NCI-H2081 (cell line): ENCODE data around the gene TMEM63A.
"Not testable (repeated sequence)": the region's sequence is repeated elsewhere in the genome, so short reads cannot be mapped to it uniquely, and the experiment has no call there.

Source experiments
- DNase-seq, 2 experiments: peaks; one replicate each; lab custom pipeline; 2025; lab: John Stamatoyannopoulos, UW

The TMEM63A gene

DNA sequence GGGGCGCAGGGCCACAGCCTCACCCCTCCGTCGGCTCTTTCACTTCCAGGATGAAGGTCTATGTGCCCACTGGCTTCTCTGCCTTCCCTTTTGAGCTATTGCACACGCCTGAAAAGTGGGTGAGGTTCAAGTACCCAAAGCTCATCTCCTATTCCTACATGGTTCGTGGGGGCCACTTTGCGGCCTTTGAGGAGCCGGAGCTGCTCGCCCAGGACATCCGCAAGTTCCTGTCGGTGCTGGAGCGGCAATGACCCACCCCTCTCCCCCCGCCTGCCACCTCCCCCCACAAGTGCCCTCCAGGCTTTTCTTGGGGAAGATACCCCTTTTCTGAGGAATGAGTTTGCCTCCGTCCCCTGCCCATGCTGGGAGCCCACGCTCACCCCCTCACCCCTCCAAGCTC is 37.1 kb downstream of the TMEM63A start:
- no peak for DNase-seq

DNA sequence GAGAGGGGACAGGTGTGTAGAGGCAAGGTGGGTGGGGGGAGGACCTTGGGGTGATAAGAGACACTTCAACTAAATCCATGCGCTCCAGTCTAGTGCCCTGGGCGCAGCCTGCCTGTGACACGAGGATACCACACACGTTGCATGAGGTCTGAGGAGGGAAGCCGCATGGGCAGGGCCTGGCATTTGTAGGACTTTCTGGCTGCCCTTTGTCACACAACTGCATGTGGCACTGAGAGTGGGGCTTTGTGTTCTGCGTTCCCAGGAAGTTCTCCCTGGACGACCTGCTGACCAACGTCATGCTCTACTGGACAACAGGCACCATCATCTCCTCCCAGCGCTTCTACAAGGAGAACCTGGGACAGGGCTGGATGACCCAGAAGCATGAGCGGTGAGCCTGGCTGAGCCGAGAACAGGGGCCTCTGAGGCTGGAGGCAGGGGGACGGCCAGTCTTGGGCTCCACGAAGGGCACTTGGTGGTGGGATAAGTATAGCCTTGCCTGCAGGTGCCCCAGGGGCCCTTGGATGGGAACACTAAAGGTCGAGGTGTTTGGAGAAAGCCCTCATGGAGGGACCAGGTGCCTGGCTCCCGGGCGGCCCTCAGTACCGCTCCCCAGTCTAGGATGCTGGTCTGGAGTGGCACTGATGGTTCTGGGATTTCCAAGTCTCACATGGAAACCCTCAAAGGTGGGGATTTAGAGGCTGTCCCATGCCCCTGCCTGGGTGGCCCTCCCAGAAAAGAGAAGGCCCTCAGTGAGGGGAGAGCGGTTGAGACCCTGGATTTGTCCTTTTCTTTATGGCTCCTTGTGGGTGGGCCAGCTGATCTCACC is 37.7 kb downstream of the TMEM63A start:
- no peak for DNase-seq

DNA sequence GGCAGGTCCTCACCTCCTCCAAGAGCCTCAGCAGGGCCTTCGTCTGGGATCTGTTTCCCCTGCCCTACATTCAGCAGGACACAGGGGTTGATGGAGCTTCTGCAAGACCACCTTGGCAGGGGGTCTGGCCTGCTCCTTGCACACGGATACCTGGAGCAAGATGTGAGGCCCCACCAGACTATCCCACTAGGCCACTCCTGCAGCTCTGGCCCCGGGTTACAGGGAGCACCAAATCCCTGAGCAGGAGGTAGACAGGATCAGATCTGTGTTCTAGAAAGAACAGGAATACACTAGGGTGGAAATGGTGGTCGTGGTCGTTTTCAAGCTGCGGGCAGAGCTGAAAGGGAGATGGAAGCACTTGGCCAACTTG is 38.8 kb downstream of the TMEM63A start:
- DNase-seq = no peak

DNA sequence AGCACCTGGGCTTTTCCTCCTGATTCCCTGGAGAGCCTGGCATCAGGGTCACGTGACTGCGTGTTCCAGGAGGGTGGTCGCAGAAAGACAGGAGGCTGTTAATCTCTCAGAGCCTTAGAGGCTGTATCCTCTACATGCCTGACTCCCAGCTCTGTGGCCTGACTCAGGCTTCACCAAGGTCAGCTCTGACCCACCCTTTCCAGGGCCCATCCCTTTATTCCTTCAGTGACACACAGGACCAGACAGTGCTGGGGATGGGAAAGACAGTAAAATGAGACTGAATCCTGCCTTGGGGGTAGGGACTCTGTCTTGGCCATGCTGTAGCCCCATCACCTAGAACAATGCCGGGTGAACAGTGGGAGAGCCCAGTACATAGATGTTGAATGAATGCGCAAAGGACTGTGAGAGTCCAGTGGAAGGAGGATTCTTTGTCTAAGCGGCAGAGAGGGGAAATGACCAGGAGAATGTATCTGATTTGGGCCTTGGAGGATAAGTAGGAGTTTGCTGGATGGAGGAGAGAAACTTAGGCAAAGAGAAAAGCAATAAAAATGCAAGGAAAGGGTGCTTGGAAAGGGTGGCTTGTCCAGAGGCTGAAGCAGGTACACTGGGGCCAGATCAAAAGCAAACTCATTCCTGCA is 39.3 kb downstream of the TMEM63A start:
- DNase-seq = no peak

DNA sequence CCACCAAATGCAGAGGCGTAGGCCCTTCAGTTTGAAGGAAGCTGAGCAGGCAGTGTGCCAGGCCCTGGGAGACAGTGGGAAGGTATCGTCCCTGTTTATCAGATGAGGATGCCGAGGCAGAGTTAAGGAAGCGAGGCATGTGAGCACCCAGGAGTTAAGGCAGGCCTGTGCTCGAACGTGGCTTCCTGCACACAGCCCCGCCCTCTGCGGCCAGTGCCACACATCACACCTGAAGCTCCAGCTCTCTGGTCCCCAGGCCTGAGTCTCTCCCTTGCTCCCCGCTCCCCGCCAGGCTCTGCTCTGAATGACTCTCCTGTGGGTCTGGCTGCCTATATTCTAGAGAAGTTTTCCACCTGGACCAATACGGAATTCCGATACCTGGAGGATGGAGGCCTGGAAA is 40.1 kb downstream of the TMEM63A start:
- DNase-seq = no peak

DNA sequence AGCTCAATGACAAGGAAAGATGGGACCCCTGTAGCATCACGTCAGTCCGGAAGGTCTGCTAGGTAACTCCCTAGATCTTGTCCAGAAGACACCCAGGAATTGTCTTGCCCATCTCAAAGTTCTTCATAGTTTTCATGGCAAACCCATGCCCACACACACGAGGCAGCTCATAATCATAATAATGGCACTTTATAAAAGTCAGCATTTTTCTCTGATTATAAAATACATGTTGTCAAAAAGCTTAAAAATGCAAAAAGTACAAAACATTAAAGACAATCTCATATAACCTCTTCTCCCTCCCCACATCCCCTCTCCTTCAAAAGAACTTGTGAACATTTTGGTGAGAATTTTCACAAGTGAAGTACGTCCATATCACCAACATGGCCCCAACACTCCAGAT is 41.5 kb downstream of the TMEM63A start:
- DNase-seq = no peak

DNA sequence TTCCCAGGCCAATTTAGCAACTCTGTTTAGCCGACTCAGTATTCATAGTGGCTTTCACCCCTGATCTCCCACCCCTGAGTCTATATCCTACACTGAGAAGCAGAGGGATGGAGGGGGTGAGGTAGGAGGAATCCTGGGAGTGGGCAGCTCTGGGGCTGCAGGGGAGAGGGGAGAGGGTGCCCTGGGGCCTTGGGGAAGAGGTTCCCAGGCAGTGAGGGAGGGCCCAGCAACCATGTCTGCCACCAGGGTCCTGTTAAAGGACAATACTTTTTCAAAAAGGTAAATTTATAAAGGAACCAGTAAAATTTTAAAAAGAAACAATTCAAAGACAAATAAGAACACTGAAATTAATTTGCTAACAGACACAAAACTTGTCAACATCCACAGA is 42.0 kb downstream of the TMEM63A start:
- DNase-seq = no peak

DNA sequence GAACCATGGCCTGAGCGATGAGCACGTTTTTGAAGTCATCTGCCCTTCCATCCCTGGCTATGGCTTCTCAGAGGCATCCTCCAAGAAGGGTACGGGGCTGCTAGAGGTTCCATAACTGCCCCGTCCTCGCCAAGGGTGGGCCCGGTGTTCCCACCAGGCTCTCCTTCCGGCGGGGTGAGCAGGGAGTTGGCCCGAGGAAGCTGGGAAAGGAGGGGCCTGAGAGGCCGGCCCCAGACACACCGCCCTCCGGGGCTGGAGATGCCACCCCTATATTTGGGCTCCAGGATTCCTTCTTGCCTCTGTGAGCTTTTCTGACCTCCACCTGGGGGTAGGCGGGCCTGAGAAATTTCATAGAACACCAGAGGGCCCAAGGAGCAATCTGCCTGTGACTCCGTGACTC is 43.4 kb downstream of the TMEM63A start:
- no peak for DNase-seq

DNA sequence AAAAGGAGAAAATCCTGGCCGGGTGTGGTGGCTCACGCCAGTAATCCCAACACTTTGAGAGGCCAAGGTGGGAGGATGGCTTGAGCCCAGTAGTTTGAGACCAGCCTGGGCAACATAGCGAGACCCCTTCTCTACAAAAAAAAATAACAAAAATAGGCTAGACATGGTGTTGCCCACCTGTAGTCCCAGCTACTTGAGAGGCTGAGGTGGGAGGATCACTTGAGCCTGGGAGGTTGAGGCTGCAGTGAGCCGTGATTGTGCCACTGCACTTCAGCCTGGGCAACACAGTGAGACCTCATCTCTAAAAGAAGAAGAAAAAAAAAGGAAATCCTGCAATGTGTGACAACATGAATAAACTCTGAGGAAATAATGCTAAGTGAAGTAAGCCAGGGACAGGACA is 45.9 kb downstream of the TMEM63A start:
- not testable (repeated sequence) for DNase-seq

DNA sequence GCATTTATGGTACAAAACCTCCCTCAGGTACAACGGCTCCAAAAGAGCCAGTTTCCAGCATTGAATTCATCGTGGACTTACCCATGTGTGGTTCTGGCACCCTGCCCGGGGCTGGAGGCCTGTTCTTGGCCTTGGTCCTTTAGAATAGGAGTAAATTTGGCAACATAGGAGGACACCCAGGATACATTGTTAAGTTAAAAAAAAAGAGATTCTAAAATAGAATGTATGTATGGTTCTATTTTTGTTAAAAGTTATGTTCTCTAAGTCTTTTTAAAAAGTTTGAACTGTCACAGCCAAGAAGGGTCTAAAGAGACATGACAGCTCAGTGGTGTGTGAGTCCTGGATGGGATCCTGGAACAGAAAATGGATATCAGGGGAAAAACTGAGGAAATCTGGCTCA is 46.3 kb downstream of the TMEM63A start:
- peak in 1 of 2 experiments; percentile 45 for DNase-seq

DNA sequence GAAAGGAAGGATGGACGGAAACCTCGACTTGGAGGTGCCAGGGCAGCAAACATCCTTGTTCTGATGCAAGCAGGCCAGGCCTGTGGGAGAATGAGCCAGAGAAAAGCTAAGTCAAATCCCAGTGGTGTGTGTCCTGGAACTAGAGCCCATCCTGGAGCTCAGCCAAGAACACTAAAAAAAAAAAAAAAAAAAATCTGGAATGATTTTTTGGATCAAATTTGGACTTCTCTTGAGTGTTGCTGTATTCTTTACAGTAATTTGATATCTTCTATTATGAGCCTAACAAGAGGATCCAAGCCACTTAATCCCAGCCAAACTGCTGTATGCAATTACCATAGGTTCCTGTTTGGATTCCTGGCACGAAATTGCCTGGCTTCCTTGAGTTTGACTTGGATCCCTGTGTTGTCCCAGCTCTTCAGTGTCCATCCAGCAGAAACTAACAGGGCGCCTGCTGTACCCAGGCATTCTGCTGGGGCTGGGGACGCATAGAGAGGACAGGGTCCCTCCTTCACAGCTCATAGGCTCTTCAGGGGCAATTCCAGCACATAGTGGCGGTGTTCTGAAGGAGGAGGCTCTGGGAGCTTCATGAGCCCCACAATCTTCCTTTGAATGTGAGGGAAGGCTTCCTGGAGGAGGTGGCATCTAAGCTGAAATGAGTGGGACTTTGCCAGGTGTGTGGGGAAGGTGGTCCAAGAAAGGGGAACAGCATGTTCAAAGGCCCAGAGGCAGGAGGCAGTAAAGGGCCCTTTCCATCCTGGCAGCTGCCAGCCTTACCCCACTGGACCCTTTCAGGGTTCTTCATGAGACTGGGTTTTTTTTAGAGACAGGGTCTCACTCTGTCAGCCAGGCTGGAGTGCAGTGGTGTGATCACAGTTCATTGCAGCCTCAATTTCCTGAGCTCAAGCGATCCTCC is 47.5 kb downstream of the TMEM63A start:
- peak; percentile 47 to 80 for DNase-seq

DNA sequence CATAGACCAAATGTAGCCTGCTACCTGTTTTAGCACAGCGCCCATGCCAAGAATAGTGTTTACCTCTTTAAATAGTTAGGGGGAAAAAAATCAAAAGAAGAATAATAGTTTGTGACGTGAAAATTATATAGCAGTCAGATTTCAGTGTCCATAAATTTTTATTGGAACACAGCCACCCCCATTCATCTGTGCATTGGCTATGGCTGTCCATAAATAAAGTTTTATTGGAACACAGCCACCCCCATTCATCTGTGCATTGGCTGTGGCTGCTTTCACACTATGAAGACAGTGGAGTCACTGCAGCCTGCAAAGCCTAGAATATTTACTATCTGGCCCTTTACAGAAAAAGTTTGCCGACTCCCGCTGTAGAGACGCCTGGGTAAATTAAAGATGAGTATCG is 51.3 kb downstream of the TMEM63A start:
- DNase-seq = peak; percentile 88 to 96

DNA sequence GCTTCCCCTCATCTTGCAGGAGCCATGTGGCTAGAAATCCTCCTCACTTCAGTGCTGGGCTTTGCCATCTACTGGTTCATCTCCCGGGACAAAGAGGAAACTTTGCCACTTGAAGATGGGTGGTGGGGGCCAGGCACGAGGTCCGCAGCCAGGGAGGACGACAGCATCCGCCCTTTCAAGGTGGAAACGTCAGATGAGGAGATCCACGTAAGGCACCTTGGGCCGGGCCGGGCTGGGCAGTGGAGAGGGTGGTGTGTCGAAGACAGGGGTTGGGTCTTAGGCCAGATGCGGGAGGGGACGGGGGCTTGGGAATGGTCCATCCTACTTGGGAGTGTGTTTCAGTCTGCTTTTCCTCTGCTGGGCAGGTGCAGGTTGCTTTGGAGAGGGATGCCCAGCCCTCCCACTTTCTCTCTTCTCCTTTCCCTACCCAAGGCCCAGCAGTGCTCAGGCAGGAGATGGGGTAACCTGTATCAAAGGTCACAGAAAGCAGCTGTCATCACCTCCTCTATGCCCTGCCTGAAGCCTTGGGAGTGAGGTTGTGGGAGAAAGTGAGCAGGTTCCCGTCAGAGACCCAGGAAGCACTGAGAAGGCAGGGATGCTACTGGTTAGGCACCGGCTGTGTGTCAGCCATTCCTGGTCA is 53.4 kb downstream of the TMEM63A start:
- DNase-seq = no peak

DNA sequence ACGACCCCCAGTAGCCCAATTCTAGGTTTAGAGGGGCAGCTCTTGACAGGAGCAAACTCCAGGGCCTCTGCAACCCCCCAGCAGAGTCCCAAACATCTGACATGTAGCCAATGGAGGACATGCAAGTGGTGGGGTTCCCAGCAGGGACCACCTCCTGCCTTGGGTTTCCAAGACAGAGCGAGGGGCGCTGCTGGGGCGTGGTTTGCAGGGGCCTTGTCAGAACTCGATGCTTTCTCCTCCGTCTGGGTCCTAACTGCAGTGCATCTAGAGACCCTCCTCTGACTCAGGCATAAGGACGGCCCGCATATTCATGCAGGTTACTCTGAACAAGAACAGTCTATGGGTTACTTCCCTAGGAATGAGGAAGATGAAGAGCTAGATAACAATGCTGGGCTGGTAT is 55.1 kb downstream of the TMEM63A start:
- no peak for DNase-seq

DNA sequence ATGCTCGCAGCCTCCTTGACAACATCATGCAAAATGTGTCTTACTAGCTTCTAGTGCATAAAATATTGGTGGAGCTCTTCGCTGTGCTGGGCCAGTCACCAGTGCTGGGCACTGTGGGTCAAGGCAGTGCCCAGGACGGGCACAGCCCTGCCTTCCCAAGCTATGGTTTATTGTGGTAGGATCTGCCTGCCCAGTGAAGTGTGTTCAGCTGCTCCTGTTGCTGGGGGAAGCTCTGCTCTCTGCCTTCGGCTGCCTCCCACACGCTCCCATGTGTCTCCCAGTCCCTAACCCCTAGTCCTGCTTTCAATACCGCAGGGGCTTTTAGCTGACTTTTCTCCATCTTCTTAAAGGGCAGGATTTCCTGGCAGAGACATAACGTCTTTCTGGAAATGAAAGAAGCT is 56.6 kb downstream of the TMEM63A start:
- peak; percentile 33 to 65 for DNase-seq

DNA sequence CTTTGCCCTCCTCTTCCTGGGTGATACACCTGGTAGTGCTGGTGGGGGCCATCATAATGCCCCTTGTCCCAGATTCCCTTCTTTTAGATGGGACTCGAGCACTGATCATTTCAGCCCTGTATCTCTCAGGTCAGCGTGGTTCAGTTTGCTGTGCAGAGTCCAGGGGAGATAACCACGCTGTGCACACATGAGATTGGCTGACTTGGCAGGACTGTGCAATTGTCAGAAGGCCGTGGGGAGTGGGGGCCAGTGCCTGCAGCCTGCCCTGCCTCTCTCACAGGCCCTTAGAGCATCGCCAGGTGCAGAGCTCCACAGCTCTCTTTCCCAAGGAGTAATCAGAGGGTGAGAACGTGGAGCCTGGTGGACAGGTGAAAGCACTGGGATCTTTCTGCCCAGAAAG is 57.1 kb downstream of the TMEM63A start:
- DNase-seq = peak; percentile 73 to 92

DNA sequence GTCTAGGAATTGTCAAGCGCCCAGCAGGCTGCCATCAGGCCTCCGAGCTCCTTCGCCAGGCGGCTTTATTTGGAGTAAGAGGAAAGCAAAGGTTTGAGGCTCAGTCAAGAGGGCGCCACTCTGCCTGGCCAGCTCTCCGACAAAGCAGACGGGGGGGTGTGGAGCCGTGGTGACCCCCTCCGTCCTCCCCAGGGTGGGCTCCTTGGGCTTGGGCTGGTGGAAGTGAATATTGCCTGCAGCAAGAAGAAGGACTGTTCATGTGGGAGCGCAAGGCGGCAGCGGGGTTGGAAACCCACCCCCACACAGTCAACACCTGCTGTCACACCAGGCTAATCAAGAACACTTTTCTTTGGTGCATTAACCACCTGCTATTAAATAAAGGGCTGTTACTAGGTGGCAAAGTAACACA is 57.6 kb downstream of the TMEM63A start:
- peak; percentile 84 to 96 for DNase-seq

DNA sequence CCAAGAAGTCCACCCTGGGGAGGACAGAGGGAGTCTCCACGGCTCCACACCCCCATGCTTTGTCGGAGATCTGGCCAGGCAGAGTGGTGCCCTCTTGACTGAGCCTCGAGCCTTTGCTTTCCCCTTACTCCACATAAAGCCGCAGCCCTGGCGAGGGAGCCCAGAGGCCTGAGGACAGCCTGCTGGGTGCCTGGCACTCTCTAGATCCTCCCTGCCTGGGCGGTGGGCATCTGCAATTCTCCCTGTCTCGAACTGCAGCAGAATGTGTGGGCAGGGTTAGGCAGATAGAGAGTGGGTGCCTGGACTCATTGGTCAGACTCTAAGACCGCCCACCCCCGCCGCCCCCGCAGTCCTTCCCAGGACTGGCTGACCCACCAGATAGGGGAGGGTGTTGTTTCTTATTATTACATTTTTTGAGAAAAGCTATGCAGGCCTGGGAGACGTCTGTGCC is 58.3 kb downstream of the TMEM63A start:
- peak in 1 of 2 experiments; percentile 47 for DNase-seq

DNA sequence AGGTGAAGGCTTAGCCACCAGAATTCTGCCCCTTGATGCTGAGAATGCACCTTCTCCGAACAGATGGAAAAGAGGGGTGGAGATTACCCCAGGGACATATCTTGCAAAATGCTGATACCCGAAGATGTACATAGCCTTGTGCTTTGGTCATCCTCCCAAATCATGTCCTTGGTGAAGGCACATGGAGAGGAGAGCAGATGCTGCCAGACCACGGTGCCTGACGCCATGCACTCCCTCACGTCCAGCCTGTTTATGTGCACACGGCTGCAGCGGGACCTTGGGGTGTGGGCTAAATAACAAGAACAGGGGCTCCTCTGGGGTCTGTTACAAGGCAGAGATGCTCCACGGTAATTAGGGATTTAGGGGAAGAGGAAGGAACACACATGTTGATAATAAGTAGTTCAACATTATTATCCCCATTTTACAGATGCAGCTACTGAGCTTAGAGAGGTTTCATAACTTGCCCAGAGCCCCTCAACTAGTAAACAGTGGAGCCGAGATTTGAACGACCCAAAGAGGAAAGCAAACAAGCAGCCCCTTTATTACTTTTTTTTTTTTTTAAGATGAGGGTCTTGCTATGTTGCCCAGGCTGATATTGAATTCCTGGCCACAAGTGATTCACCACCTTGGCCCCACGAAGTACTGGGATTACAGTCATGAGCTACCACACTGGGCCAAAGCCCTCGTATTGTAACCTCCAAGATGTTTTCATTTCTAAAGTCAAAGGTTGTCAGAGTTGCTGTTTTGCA is 59.4 kb downstream of the TMEM63A start:
- DNase-seq = no peak

DNA sequence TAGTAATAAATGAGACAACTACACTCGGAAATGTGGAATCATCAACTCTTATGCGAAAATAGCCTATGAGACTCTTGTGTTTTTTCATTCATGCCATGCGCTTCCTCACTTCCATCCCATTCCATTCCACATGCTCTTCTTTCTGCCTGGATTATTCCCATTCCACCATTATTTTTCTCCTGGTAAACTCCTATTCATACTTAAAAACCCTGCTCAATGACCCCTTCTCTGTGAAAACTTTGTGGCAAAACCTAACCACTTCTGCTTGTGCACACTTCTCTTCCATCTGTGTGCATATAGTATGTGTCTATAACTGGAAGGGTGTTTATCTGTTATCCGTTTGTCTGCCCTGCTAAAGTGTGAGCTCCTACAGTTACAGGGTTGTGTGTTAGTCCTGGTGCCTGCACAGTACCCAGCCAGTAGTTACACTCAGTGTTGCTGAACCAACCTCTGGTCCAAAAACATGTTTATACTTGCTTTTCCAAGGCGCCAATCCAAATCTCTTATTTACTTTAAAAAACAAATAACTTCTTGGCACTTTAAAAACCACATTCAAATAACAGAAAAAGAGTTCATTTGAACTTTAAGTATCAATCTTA is 61.6 kb downstream of the TMEM63A start:
- peak in 1 of 2 experiments; percentile 47 for DNase-seq
